D721Med (cell line): ENCODE results near the gene DUS1L.

Experiments
- DNase-seq: peaks from one replicate; pipeline ENCODE4 v3.0.0; 2011; ENCODE audit warnings: low spot score; ENCODE audit not compliant: insufficient read length
- FAIRE-seq: peaks from 2 replicates; lab custom pipeline; 2011; peaks lifted over from hg19 to GRCh38; lab: Jason Lieb, UNC
- CTCF ChIP-seq: IDR thresholded peaks from 2 replicates; pipeline ENCODE4 v1.5.1; 2012; ENCODE audit warnings: mild to moderate bottlenecking, control low read depth; ENCODE audit not compliant: insufficient read depth; ENCODE audit errors: missing control alignments

The DUS1L gene

GRCh38 chr17:82064433-82065192, 991 bp downstream of the DUS1L start:
- FAIRE-seq (no peak), DNase-seq (no peak)
- no peak for TF ChIP-seq CTCF

- no peak for TF ChIP-seq CTCF
- DNase-seq, result no peak
Observed at GRCh38 chr17:82063424-82064415, 1.9 kb downstream of the DUS1L start.

GRCh38 chr17:82062984-82063368, 2.6 kb downstream of the DUS1L start:
- no peak for FAIRE-seq
- no peak for TF ChIP-seq CTCF
- no peak for DNase-seq

More at GRCh38 chr17:82063424-82064415, 1.9 kb downstream of the DUS1L start:
- no peak for FAIRE-seq

- FAIRE-seq (no peak), DNase-seq (no peak)
- no peak for TF ChIP-seq CTCF
Observed at GRCh38 chr17:82062076-82062983, 3.3 kb downstream of the DUS1L start.

- TF ChIP-seq CTCF, result no peak
- DNase-seq (no peak), FAIRE-seq (no peak)
Observed at GRCh38 chr17:82061047-82061925, 4.3 kb downstream of the DUS1L start.

GRCh38 chr17:82060614-82061013, 5.0 kb downstream of the DUS1L start:
- FAIRE-seq (no peak), DNase-seq (no peak)
- no peak for TF ChIP-seq CTCF
